ENCODE measurements around the gene PPARG. TPM values are rescaled to one million over a fixed set of nuclear protein-coding genes. Genes with fewer than 3 reads are reported as not detected.

PPARG gene
- total and polyA plus RNA-seq, 2 experiments from 2014 or later: 0.15 to 0.42 TPM

- TF ChIP-seq ZNF462 (CRISPR knock-in tag; IDR thresholded peaks at IDR 0.05): no peak
- no peak for TF ChIP-seq JUNB (IDR thresholded peaks at IDR 0.05; ENCODE audit: unreplicated experiment)
- TF ChIP-seq POLR2AphosphoS5 (IDR thresholded peaks at IDR 0.05; ENCODE audit: low read depth): no peak
Observed at GRCh38 chr3:12467746-12468145, 178.9 kb downstream of the PPARG start (continued).

GRCh38 chr3:12468276-12468675, 179.4 kb downstream of the PPARG start:
- Histone ChIP-seq H3K4me1 (ENCODE audit: insufficient read depth) (no peaks in the 10 kb centered on the region; the same call in 1 of the 2 replicates), H3K4me2 (no peak overlapping the region), H4K20me1 (replicated peaks; ENCODE audit: insufficient read depth) (no peaks in the 10 kb centered on the region), H2AFZ (no peak overlapping the region), H3K36me3 (ENCODE audit: insufficient read depth) (no peaks in the 10 kb centered on the region), H3K4me3 (no peak overlapping the region), H3F3A (replicated peaks; ENCODE audit: low read depth) (no peaks in the 10 kb centered on the region), H3K9me2 (ENCODE audit: insufficient read depth) (no peaks in the 10 kb centered on the region), H3K27me3 (ENCODE audit: insufficient read depth) (no peaks in the 10 kb centered on the region), H3K79me2 (replicated peaks; ENCODE audit: insufficient read depth) (no peaks in the 10 kb centered on the region), H3K27ac (ENCODE audit: low read depth) (no peak overlapping the region)
- TF ChIP-seq EZH2phosphoT487 (IDR thresholded peaks at IDR 0.05; ENCODE audit: unreplicated experiment): no peak
- no peak for TF ChIP-seq ZNF462 (CRISPR knock-in tag; IDR thresholded peaks at IDR 0.05)
- no peak for TF ChIP-seq NANOG (IDR thresholded peaks at IDR 0.05; ENCODE audit: borderline replicate concordance)
- TF ChIP-seq JUNB (IDR thresholded peaks at IDR 0.05; ENCODE audit: unreplicated experiment): no peak
- no peak for TF ChIP-seq STAT1 (IDR thresholded peaks at IDR 0.05; ENCODE audit: unreplicated experiment)
- no peak for TF ChIP-seq CREB1 (CRISPR knock-in tag; IDR thresholded peaks at IDR 0.05; ENCODE audit: low read depth)
- no peak for TF ChIP-seq CTCF (conservative IDR thresholded peaks at IDR 0.05; ENCODE audit: low read depth in 2 of 2)
- TF ChIP-seq ZNF114 (CRISPR knock-in tag; IDR thresholded peaks at IDR 0.05): no peak
- Mint-ChIP-seq H3K27ac (no peak overlapping the region), H3K36me3 (ENCODE audit: low read depth) (no peaks in the 10 kb centered on the region), H3K9me3 (no peaks in the 10 kb centered on the region), H3K4me1 (peaks cover 10% of the 10 kb centered on the region), H3K4me3 (no peak overlapping the region), H3K27me3 (ENCODE audit: insufficient read depth, low read depth, poor library complexity) (peaks cover 3% of the 10 kb centered on the region)
- DNase-seq (ENCODE audit: low spot score) (no peak), ATAC-seq (no peak)
